ENCODE measurements around the gene PLCB4.
"Not testable (repeated sequence)": the region's sequence is repeated elsewhere in the genome, so short reads cannot be mapped to it uniquely, and the experiment has no call there.

PLCB4 gene

DNA sequence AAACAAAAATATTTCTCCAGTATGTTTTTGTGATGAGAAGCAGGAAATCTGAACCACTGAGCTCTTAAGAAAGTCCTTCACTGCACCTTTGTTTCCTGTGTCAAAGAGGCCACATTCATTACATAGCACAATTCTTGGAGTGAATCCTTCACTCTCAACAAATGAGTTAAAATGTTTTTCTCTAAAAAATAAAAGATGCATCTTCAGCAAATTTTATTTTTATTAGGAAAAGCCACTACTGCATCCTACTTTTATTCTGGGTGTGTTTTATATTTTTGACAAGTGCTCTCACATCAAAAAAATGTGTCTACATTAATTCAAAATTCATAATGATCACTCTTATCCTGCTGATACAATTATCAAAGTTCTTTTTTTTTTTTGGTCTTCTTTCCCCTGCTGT is 76.3 kb downstream of the PLCB4 start:
- DNase-seq, result no peak

DNA sequence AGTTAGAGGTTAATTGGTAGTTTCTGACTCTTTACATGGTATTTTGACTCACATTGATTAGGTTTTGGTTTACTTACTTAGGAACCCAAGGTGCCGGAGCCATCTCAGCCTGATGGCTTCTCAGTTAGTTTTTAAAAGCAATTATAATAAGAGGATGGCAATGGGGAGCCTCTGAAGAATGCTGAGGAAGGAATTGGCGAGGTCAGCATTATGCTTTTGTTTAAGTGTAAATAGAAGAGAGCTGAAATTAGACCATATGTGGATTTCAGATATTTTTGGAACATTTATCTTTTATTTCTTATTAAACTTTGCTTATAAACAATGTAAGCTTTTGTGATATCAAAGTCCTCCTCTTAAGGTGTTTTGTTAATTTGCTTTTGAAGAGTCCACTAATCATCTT is 77.8 kb downstream of the PLCB4 start:
- DNase-seq, result no peak

DNA sequence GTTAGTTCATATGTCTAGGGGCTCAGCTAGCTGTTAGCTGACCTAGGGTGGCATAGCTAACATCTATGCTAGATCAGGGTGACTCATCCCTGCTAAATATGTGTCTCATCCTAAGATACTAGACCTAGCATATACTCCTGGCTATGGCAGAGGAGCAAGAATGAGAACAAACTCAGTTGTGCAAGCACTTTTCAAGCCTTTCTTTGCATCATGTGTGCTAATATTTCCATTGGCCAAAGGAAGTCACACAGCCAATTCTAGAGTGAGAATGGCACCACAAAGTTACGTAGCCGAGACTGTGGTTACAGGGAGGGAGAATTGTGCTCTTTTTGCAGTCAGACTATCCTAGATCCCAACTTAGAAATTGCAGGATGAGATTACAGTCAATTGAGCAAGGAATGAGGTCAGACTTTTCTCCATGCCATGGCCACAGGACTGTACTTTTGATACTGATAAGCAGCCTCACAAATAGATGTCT is 78.7 kb downstream of the PLCB4 start:
- DNase-seq, result peak in 1 of 2 experiments; percentile 4

DNA sequence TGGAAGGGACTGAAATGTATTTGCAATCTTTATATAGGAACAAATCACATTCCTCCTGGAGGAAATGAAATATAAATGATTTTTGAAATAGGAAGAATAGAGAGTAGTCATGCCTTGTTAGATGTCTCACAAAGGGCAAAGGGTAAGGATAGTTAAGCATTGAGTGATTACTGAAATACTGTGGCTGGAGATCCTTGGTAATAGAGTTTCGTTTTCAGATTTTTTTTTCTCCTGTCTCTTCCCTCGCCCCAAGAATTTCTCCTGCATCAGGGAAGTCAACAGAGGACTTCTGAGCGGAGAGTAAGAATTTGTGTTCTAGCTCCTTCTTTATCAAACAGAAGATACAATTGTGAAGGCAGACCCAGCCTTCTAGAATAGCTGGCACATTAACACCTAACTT is 79.4 kb downstream of the PLCB4 start:
- DNase-seq, result no peak

DNA sequence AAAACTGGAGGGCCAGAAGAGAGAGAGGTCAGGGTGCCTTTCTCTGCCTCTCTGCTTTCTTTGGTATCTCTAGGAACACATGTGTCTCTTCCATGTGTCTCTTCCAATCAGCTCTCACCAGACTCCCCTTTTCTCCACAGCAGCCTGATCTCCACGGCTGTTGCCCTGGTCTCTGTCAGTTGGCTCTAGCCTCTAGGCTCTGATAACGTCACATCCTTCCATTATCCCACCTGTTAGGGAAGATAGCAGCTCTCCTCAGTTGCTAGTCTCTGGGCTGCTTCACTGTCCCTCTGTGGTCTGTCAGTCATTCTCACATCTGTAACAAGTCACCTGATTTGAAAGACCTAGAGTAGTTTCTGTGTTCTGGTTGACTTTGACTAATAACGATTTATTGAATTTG is 80.2 kb downstream of the PLCB4 start:
- no peak for DNase-seq

DNA sequence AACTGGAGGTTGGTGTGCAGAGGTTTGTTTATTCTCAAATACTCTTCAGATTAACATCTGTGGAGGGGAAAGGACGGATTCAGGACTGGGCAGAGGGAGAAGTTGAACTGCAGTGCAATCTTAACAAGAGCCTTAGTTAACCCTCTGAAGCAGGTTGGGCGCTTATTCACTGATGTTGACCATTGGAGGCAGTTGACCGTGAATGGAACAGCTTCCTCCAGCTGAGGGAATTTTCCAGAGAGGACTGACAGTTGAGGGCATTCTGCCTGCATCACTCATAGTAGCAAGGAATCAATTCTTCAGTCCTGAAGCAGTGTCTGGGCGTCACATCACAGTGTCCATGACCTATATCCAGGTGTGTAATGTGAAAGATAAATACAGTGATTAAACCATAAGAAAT is 80.9 kb downstream of the PLCB4 start:
- DNase-seq, result no peak

DNA sequence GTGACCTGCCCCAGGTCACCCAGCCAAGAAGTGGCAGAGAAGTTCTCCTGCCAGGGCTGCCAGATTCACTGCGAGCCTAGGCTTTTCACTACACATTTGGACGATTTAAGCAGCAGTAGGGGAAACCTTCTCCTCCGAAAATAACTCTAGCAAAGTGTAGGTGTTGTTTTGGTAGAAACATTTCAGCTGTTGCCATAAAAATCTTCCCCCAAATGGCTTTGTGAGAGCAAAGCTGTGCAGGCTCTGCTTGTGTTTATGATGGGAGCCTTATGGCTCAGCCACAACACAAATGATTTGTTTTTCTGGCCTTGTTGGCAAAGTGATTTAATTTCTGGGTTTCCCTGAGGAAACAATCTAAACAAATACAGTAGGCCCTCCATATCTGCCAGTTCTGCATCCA is 81.8 kb downstream of the PLCB4 start:
- DNase-seq, result no peak

DNA sequence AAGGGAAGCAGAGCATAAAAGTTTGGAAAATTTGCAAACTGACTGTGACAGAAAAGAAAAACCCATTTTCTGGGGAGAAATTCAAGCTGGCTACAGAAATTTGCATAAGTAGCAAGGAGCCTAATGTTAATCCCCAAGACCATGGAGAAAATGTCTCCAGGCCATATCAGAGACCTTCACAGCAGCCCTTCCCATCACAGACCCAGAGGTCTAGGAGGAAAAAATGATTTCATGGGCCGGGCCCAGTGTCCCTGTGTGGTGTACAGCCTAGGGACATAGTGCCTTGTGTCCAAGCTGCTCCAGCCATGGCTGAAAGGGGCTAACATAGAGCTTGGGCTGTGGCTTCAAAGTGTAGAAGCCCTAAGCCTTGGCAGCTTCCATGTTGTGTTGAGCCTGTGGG is 83.3 kb downstream of the PLCB4 start:
- DNase-seq, result not testable (repeated sequence)

DNA sequence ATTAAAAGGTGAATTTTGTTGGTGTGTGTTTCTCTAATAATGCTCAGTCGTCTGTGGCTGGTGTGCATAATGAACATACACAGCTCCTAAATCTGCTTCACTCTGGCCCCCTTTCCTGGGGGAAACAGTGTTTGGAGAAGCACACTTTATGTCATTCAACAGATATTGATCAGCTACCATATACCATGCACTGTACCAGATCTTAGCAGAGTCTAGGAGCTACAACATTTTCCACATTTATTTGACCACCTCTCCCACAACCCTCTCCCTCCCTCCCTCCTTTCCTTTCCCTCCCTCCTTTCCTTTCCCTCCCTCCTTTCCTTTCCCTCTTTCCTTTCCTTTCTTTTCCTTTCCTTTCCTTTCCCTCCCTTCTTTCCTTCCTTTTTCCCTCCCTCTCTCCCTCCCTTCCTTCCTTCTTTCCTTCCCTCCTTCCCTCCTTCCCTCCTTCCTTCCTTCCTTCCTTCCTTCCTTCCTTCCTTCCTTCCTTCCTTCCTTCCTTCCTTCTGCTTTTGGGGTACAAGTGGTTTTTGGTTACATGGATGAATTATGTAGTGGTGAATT is 85.7 kb downstream of the PLCB4 start:
- no peak for DNase-seq

DNA sequence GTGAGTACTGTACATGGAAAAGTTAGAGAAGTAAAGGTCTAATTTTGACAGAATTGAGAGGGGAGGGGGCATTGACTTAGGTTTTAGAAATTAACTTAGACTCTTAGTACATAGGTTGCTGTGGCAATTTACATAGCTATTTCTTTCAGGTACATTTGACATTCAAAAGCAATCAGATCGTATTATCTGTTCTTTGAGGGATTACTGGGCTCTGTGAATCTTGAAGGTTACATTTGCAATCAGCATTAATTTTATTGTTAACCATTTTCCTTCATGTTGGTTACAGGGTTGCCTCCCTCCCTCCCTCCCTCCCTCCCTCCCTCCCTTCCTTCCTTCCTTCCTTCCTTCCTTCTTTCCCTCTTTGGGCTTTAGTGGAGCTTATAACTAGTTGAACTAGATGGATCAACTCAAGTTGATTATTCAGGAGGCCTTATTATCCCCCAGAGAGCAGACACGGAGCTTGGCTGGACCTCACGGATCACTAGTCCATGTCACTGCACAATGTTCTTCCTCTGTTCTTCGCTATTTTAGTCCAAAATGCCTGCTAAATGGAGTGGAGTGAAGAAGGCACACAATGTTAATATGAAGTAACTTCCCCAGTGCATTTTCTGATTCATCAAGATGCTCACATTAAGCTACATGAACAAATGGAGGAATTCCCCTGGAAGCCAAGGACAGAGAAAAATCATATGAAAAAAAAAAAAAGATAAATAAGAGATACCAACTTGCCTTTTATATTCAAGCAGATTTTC is 87.8 kb downstream of the PLCB4 start:
- no peak for DNase-seq

DNA sequence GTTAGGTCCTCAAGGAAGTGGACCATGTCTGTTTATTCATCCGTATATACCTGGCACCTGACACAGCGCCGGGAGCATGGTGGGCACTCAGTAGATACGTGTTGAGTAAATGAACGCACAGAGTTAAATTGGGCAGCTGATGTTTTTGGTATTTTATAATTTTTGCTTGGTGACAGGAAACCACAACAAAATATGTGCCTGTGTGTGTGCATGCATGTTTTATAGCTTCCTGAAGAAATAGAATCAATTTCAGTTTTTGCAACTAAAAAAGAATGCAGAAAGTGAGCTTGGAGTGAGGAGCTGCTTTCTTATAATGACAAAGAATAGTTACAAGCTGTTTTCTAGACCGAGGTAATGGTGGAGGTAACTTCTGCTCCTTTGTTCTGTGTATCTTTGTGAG is 91.4 kb downstream of the PLCB4 start:
- no peak for DNase-seq

DNA sequence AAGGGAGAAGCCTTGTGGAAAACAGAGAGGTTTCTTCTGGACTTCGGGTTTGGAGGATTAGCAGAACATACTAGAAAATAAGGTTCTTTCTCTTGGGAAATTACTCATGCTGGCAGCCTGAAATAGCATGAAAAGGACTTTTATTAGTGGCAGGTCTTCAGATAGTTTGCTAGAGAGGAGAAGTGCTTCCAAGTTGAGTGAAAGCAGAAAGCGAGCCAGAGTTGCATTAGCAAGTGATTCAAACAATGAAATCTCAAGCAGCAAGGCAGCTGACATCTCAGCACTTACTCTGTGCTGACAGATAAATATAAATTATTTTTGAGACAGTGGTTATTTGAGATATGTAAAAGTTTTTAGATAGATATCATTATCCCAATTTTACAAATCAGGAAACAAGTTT is 91.9 kb downstream of the PLCB4 start:
- no peak for DNase-seq

DNA sequence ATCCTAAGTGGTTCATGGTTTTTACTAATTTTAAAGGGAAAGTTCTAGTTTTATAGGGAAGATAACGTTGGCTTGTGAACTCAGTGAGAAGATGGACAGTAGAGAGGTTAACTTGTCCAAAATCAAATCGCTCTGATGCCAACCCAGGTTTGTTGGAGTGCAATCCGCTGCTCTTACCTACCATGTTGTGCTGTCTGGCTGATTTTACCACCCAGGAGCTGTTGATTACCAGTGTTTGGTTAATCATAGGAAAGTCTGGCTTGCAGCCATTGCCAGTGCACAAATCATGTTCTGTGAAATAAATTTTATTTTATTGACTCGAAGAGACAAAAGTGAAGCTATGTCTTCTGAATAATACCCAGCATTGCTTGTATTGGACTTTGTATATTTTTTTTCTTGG is 92.4 kb downstream of the PLCB4 start:
- DNase-seq, result no peak

DNA sequence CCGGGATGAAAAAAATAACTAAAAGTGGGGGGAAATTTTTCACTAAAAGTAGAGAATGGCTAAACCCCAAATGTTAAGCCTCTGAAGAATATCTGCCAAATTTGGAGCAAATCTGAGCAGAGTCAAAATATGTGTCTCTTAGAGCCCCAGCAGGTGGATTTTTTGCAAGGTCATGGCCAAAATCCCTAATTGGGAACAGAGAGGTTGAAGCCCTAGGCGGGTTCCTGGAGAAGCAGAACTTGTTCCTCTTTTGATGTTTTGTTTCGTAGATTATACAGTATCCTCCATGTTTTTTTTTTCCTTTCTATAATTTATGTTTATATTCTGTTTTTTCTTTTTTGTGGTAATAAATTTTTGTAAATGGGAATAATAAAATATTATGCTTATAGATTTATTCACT is 94.4 kb downstream of the PLCB4 start:
- no peak for DNase-seq

DNA sequence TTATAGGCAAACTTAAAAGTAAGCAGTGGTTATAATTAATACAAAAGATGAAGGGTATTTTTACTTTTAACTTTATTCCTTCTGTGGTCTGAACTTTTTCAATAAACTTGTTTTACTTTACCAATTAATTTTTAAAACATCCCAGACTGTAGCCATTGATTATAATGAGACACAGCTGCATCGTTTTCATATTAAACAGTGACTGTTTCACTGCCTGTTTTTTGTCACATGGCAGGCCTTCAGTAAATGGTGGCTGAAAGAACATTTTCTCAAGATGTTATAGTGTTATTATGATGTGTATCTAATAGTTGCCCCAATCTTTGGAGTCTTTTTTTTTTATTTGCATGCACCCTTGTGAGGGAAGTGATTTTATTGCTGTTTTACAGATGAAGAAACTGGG is 95.1 kb downstream of the PLCB4 start:
- no peak for DNase-seq

DNA sequence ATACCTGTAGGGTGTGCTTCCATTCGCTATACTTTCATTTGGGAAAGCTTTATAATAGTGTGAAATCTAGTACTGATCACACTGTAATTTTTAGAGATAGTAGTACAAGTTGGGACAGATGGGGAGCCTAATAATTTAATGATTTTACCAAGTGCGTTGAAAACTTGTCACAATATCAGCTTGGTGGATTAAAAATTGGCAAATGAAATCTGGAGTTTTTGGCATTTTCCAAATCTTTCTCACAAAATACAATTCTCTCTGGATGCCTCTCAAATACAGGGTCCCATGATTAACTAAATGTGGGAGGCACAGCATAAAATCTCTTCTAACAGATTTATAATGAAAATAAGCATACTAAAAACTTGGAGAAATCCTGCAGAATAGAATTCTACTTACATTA is 96.4 kb downstream of the PLCB4 start:
- no peak for DNase-seq

DNA sequence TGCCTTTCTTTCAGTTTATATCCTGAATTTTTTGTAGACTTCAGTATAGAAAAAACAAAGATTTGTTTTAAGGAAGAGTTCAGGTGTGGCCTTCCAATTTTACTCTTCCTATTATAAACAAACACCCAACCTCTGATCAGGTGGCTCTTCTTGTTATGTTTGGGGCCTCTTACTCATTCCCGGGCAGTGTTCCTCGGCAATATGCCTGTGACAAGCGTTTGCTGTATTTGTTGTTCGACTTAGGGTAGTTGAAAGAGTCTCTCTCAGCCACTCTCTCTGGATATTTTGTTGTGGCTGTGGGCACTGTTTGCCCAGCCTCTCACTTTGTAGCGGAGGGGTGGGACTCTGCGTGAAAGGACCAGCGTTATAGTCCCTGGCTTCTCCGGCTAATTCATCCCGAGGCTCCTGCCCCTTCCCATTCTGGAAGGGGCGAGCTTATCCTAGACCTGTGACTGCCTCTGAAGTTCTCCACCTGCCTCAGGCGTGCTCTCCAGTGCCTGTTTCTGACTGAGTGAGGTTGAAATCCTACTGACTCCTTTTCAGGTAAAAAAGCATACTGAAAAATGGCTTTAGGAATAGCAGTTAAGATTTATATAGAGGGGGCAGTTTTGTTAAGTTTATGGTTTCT is 97.4 kb downstream of the PLCB4 start:
- no peak for DNase-seq

DNA sequence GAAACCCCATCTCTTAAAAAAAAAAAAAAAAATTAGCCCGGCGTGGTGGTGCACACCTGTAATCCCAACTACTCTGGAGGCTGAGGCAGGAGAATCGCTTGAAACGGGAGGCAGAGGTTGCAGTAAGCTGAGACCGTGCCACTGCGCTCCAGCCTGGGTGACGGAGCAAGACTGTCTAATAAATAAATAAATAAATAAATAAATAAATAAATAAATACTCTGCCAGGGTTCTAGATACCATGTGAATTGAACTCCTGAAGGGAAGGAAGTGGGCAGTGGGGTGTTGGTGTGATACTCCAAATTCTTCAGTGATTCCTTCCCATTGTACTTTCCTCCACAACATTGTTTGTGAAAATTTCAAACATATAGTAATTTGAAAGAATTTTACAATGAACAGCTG is 100.5 kb downstream of the PLCB4 start:
- no peak for DNase-seq

DNA sequence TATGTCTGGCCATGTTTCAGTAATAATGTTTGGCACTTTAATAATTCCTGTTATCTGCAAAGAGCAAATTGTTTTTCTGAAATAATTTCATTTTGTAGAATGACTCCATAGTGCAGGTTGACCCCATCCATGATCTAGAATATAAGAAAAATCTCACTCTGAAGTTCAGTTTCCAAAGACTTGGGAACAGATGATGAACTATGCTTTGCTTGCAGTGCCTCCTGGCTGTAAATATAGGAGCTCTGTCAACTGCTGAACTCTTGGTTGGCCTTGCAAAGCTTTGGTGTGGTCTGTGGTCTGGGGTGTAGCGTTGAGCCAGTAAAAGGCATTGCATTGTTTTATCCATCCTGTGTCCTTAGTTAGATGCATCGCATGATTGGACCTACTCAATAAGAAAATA is 104.0 kb downstream of the PLCB4 start:
- DNase-seq, result no peak

DNA sequence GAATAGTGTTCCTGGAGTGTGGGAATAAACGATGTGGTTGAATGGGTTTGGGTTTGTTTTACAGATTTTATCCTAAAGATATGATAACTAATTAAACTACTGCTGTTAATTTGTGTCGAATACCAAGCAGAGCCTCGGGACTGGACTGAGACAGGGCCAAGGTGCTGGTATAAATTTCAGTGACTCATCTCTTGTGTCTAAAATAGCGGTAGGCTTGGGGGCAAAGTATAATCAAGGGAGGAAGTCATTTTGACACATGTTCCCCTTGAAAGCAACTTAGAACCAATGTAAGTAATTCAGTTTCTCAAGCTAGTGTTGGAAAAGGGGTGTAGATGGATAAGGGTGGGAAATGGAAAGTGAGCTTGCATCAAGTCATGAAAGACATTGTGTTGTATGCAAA is 108.4 kb downstream of the PLCB4 start:
- no peak for DNase-seq

DNA sequence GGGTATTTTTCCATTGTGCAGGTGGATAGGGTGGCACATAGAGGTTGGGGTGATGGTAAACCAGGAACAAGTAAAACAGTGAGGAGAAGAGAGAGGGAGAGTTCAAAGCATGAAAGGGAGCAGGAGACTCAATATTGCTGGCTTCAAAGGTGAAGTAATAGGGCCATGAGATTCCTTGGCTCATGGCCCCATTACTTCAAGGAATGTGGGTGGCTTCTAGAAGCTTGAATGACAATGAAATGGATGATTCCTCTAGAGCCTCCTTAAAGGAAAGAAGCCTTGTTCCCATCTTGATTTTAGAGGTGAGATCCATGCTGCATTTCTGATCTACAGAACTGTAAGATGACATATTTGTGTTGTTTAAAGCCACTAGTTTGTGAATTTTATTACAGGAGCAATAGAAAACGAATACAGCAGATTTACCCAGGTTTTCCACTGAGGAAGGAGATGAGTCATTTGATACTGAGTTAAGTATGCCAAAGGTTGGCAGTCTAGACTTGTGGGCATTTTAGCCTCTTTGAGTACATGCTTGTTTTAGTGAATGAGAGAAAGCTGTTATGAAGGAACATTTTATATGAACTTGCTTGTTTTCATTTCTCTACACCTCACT is 110.4 kb downstream of the PLCB4 start:
- no peak for DNase-seq

DNA sequence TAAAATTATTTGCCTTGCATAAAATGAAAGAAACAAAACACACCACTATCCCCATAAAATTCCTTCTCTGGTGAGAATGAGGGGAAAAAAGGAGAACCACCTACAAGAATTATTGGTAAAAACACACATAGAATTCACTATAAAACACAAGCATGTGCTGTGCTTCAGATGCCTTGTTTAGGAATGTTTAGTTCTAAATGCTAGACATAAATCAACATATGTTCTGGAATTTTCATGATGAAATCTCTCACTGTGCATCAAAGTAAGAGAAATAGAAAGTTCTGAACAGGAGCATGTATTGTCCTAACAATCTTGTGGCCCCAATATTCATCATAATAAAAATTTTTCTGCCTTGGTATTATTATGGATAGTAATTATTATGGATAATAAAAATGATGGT is 111.0 kb downstream of the PLCB4 start:
- no peak for DNase-seq

DNA sequence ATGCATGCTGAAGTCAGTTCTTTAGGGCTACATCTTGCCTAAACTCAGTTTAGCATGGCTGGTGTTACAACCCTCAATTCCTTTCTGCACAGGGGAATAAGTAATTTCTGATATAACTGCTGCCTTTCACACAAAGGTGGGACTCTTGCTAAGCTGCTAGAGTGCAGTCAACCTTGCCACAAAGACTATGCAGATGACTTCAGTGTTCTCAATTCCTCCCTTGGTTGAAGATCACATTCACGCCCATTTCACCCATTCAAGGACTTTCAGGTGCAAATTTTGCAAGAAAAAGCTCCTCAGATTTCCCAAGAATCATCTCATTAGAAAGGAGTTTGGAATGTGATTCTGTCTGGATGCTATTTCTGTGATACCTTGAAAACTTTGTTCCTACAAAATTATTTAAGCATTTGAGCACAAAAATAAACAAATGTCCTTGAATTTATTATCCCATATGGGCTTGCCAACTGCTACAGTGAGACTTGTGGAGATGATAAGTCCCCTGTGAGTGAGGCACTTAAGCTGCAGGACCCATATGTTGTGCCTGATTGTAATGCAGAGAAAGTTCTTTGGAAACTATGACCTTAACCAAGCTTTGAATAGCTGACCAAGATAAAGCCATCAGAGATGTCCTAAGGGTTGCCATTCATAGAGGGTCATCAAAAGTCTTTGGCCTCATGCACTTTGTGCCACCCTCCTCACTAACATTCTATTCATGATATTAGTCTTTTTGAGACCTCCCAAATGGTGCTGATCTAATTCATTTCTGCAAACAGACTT is 111.8 kb downstream of the PLCB4 start:
- no peak for DNase-seq

Data from AML-193 (cell line).